Gastrocnemius medialis (tissue), 4 donors: ENCODE measurements around the gene ACAD9.

Experiments used
- CTCF ChIP-seq, 5 experiments: fragments of 450-650 bp in 3 of 5; fragments of 200-600 bp in 2 of 5; sonication (generic) in 2 of 5; IDR thresholded peaks in 4 of 5; conservative IDR thresholded peaks in 1 of 5; 1 replicate in 4 of 5; 2 replicates in 1 of 5; pipeline ENCODE4 v1.5.1; 2016 to 2019; ENCODE audit warnings: antibody characterized with exemption in 5 of 5, mild to moderate bottlenecking in 3 of 5, moderate library complexity in 3 of 5
- POLR2A ChIP-seq, 2 donors: fragments of 450-650 bp; IDR thresholded peaks; one replicate each; pipeline ENCODE4 v1.6.1; 2017; ENCODE audit warnings: antibody characterized with exemption in 2 of 2, mild to moderate bottlenecking in 2 of 2, moderate library complexity in 2 of 2

GRCh38 chr3:128847666-128848370 lies 31.6 kb upstream of the ACAD9 start:
- TF ChIP-seq CTCF (IDR thresholded peaks at IDR 0.05 in 4 of 5, conservative IDR thresholded peaks at IDR 0.05 in 1 of 5): no peak
- TF ChIP-seq POLR2A (IDR thresholded peaks at IDR 0.05): no peak
